ENCODE results near the gene SLC7A11. TPM values are rescaled to one million over a fixed set of nuclear protein-coding genes. Genes with fewer than 3 reads are reported as not detected.

SLC7A11 gene
- total RNA-seq, 4 donors from 2014 or later = under 0.01 to 0.30 (median 0.21) TPM

- Histone ChIP-seq H3K4me1 (no peaks in the 10 kb centered on the region), H3K36me3 (no peaks in the 10 kb centered on the region), H3K27ac (no peak overlapping the region), H3K27me3 (no peaks in the 10 kb centered on the region), H3K9me3 (no peaks in the 10 kb centered on the region), H3K4me3 (no peak overlapping the region)
- TF ChIP-seq CTCF (IDR thresholded peaks at IDR 0.05) (no peak), POLR2A (IDR thresholded peaks at IDR 0.05) (no peak), EP300 (IDR thresholded peaks at IDR 0.05) (no peak)
- 90 to 95% methylated on average over 5 of the region's 5 CpGs for WGBS, 2 donors
- DNase-seq (ENCODE audit: low spot score in 2 of 2) = no peak
Observed at GRCh38 chr4:138256608-138257007, 14.5 kb upstream of the SLC7A11 start.

GRCh38 chr4:138255917-138256597 lies 13.9 kb upstream of the SLC7A11 start:
- TF ChIP-seq POLR2A (IDR thresholded peaks at IDR 0.05) (no peak), CTCF (IDR thresholded peaks at IDR 0.05) (no peak), EP300 (IDR thresholded peaks at IDR 0.05) (no peak)

GRCh38 chr4:138252551-138252950 lies 10.4 kb upstream of the SLC7A11 start:
- no peaks in the 10 kb centered on the region for H3K27me3 ChIP-seq
- H3K27ac ChIP-seq = no peak overlapping the region
- no peak overlapping the region for H3K4me3 ChIP-seq
- no peaks in the 10 kb centered on the region for H3K4me1 ChIP-seq
- 86 to 95% methylated on average over 2 of the region's 2 CpGs for whole genome bisulfite sequencing, 2 donors
- no peaks in the 10 kb centered on the region for H3K9me3 ChIP-seq
- TF ChIP-seq EP300 (IDR thresholded peaks at IDR 0.05) (no peak), CTCF (IDR thresholded peaks at IDR 0.05) (no peak), POLR2A (IDR thresholded peaks at IDR 0.05) (no peak)
- DNase-seq (ENCODE audit: low spot score in 2 of 2) = no peak
- H3K36me3 ChIP-seq = no peaks in the 10 kb centered on the region

More at GRCh38 chr4:138255917-138256597, 13.9 kb upstream of the SLC7A11 start:
- WGBS, 2 donors = 95 to 100% methylated on average over 9 of the region's 9 CpGs
- no peaks in the 10 kb centered on the region for H3K27me3 ChIP-seq
- H3K4me3 ChIP-seq = no peak overlapping the region
- no peaks in the 10 kb centered on the region for H3K9me3 ChIP-seq
- H3K36me3 ChIP-seq = no peaks in the 10 kb centered on the region
- H3K27ac ChIP-seq = no peak overlapping the region
- DNase-seq (ENCODE audit: low spot score in 2 of 2) = no peak
- no peaks in the 10 kb centered on the region for H3K4me1 ChIP-seq

GRCh38 chr4:138251938-138252337 lies 9.8 kb upstream of the SLC7A11 start:
- no peaks in the 10 kb centered on the region for H3K4me1 ChIP-seq
- H3K27me3 ChIP-seq = no peaks in the 10 kb centered on the region
- H3K9me3 ChIP-seq = no peaks in the 10 kb centered on the region
- TF ChIP-seq EP300 (IDR thresholded peaks at IDR 0.05) (no peak), POLR2A (IDR thresholded peaks at IDR 0.05) (no peak), CTCF (IDR thresholded peaks at IDR 0.05) (no peak)
- WGBS, 2 donors = 75 to 82% methylated on average over 5 of the region's 5 CpGs
- H3K27ac ChIP-seq = no peak overlapping the region
- no peak for DNase-seq (ENCODE audit: low spot score in 2 of 2)
- H3K36me3 ChIP-seq = no peaks in the 10 kb centered on the region
- H3K4me3 ChIP-seq = no peak overlapping the region

DNA sequence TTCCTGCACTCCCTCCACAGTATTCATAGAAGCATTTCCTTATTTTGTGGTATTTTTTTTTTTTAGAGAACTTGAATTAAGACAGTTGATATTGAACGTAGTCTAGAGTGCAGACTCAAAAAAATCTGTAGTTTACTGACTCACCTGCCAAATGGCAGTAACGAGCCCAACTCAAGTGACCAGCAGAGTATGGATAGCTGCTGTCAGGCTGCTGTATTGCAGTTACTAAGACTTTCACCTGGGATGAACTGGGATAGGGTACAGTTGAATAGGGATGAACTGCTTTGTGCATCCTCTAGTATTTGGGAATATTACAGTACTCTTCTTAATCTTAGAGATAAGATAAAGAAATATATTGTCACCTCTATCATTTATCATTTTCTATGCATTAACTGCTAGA lies 7.0 kb upstream of the SLC7A11 start:
- no peak overlapping the region for H3K27ac ChIP-seq
- no peaks in the 10 kb centered on the region for H3K36me3 ChIP-seq
- no peak overlapping the region for H3K4me3 ChIP-seq
- 83 to 92% methylated on average over 2 of the region's 2 CpGs for WGBS, 2 donors
- no peaks in the 10 kb centered on the region for H3K27me3 ChIP-seq
- no peaks in the 10 kb centered on the region for H3K9me3 ChIP-seq
- no peak for DNase-seq (ENCODE audit: low spot score in 2 of 2)
- no peak for TF ChIP-seq CTCF (IDR thresholded peaks at IDR 0.05)
- TF ChIP-seq POLR2A (IDR thresholded peaks at IDR 0.05) = no peak
- TF ChIP-seq EP300 (IDR thresholded peaks at IDR 0.05) = no peak
- no peaks in the 10 kb centered on the region for H3K4me1 ChIP-seq
